CD14-positive monocyte (primary cell): Measurements from ENCODE around the gene CNTNAP5. TPM values are rescaled to one million over a fixed set of nuclear protein-coding genes. Genes with fewer than 3 reads are reported as not detected.

Experiments used
- DNase-seq, 3 donors: peaks; one replicate each; pipeline ENCODE4 v3.0.0-alpha.2; 2011 to 2022
- H2AFZ ChIP-seq: 2 replicates; pipeline ENCODE4 v1.6.0; 2012; ENCODE audit warnings: mild to moderate bottlenecking, low read depth, low read length, inconsistent platforms; ENCODE audit not compliant: insufficient read depth, poor library complexity, severe bottlenecking
- H3K27ac ChIP-seq, 2 donors: 1 replicate in 1 of 2; 2 replicates in 1 of 2; pipeline ENCODE4 v1.5.1; 2012 to 2013; ENCODE audit warnings: low read length in 2 of 2, control low read depth in 1 of 2, inconsistent platforms in 1 of 2, low read depth in 1 of 2, mild to moderate bottlenecking in 1 of 2
- H3K27me3 ChIP-seq, 2 donors: one replicate each; pipeline versions ENCODE4 v1.6.0 to v1.6.1; 2011 to 2013; ENCODE audit warnings: low read length in 2 of 2; ENCODE audit not compliant: control insufficient read depth in 2 of 2, insufficient read depth in 2 of 2
- H3K36me3 ChIP-seq, 2 donors: replicated peaks in 1 of 2; 1 replicate in 1 of 2; 2 replicates in 1 of 2; pipeline versions ENCODE4 v1.5.1 to v1.6.1; 2012 to 2013; ENCODE audit warnings: low read length in 2 of 2, control low read depth in 1 of 2, inconsistent platforms in 1 of 2, mild to moderate bottlenecking in 1 of 2; ENCODE audit not compliant: insufficient read depth in 2 of 2, control insufficient read depth in 1 of 2
- H3K4me1 ChIP-seq, 2 donors: 1 replicate in 1 of 2; 2 replicates in 1 of 2; pipeline versions ENCODE4 v1.5.1 to v1.6.1; 2012 to 2013; ENCODE audit warnings: low read length in 2 of 2, control low read depth in 1 of 2, inconsistent platforms in 1 of 2, mild to moderate bottlenecking in 1 of 2, moderate library complexity in 1 of 2; ENCODE audit not compliant: insufficient read depth in 2 of 2, control insufficient read depth in 1 of 2
- H3K4me2 ChIP-seq: replicated peaks from 2 replicates; pipeline ENCODE3; 2012; ENCODE audit warnings: low read length, moderate library complexity, mild to moderate bottlenecking; ENCODE audit not compliant: poor library complexity, severe bottlenecking; ENCODE audit errors: extremely low read depth
- H3K4me3 ChIP-seq, 3 experiments: fragments of 200-600 bp in 1 of 3; sonication (generic) in 1 of 3; replicated peaks in 1 of 3; 1 replicate in 2 of 3; 2 replicates in 1 of 3; pipeline ENCODE4 v1.5.1; 2011 to 2013; ENCODE audit warnings: low read length in 3 of 3, mild to moderate bottlenecking in 3 of 3, control low read depth in 2 of 3, low read depth in 2 of 3, inconsistent platforms in 1 of 3, moderate library complexity in 1 of 3
- H3K79me2 ChIP-seq: 2 replicates; pipeline ENCODE4 v1.6.0; 2012; ENCODE audit warnings: mild to moderate bottlenecking, control low read depth, inconsistent platforms, low read length, moderate library complexity; ENCODE audit not compliant: insufficient read depth
- H3K9ac ChIP-seq: 2 replicates; pipeline ENCODE4 v1.6.0; 2017; ENCODE audit warnings: low read length, mild to moderate bottlenecking; ENCODE audit not compliant: insufficient read depth, poor library complexity, severe bottlenecking
- H3K9me3 ChIP-seq, 2 donors: replicated peaks in 1 of 2; 1 replicate in 1 of 2; 2 replicates in 1 of 2; pipeline versions ENCODE4 v1.5.1 to v1.6.1; 2012 to 2013; ENCODE audit warnings: low read length in 2 of 2, control low read depth in 1 of 2; ENCODE audit not compliant: control insufficient read depth in 1 of 2, insufficient read depth in 1 of 2
- H4K20me1 ChIP-seq: 2 replicates; pipeline ENCODE4 v1.6.0; 2012; ENCODE audit warnings: mild to moderate bottlenecking, low read length, control low read depth, moderate library complexity; ENCODE audit not compliant: insufficient read depth
- H3K27ac Mint-ChIP-seq, 7 donors: one replicate each; pipeline ENCODE4 v1.8.0; 2020; ENCODE audit warnings: mild to moderate bottlenecking in 7 of 7, mixed read lengths in 7 of 7, moderate library complexity in 6 of 7, inconsistent platforms in 2 of 7
- H3K27me3 Mint-ChIP-seq, 3 donors: one replicate each; pipeline ENCODE4 v1.8.0; 2021 to 2022; ENCODE audit warnings: low read depth in 3 of 3, mild to moderate bottlenecking in 3 of 3, mixed read lengths in 3 of 3, moderate library complexity in 3 of 3, inconsistent platforms in 1 of 3
- H3K36me3 Mint-ChIP-seq, 2 donors: one replicate each; pipeline ENCODE4 v1.8.0; 2020; ENCODE audit warnings: mixed read lengths in 2 of 2, inconsistent platforms in 1 of 2, mild to moderate bottlenecking in 1 of 2
- H3K4me1 Mint-ChIP-seq: one replicate; pipeline ENCODE4 v1.8.0; 2020; ENCODE audit warnings: mild to moderate bottlenecking, mixed read lengths
- H3K4me3 Mint-ChIP-seq, 2 donors: one replicate each; pipeline ENCODE4 v1.8.0; 2020; ENCODE audit warnings: mild to moderate bottlenecking in 2 of 2, mixed read lengths in 2 of 2, moderate library complexity in 1 of 2
- H3K9me3 Mint-ChIP-seq, 7 donors: one replicate each; pipeline ENCODE4 v1.8.0; 2020 to 2022; ENCODE audit warnings: mixed read lengths in 7 of 7, mild to moderate bottlenecking in 6 of 7, moderate library complexity in 6 of 7, inconsistent platforms in 2 of 7
- WGBS: methylation state at CpG from one replicate; pipeline ENCODE4 v1.1.5; 2013; ENCODE audit warnings: missing lambda C conversion rate; ENCODE audit not compliant: insufficient coverage; 5-methylcytosine and 5-hydroxymethylcytosine counted together
- intact Hi-C, 2 donors: fragments of 100-400 bp; cut with micrococcal nuclease; formaldehyde crosslinking; loops; one replicate each; pipeline versions ENCODE4 v1.15.0 to v1.15.1; 2023
- polyA plus RNA-seq, 3 donors: library from polyadenylated mRNA; depleted of rRNA in 1 of 3; unstranded in 2 of 3; stranded (reverse) in 1 of 3; fragments of 300-500 nt in 2 of 3; fragments of >200 nt in 1 of 3; fragmentation: Illumina TruSeq in 2 of 3; gene quantifications; 1 replicate in 2 of 3; 2 replicates in 1 of 3; pipeline ENCODE4 v1.2.3, GENCODE V29; 2012 to 2021
- TF ChIP-seq, protein P1 (sequence below): fragments of 200-600 bp; IDR thresholded peaks from one replicate; pipeline ENCODE4 v1.8.0; 2022; ENCODE audit warnings: antibody characterized with exemption, mild to moderate bottlenecking

Gene CNTNAP5
- polyA plus RNA-seq, 3 donors = not detected

- Mint-ChIP-seq H3K9me3 (peaks cover 0 to 8% (median 2%) of the 10 kb centered on the region in 7 donors), H3K27me3 (no peaks in the 10 kb centered on the region), H3K4me3 (no peak overlapping the region), H3K4me1 (no peaks in the 10 kb centered on the region), H3K36me3 (no peaks in the 10 kb centered on the region), H3K27ac (no peak overlapping the region)
- no peaks in the 10 kb centered on the region for H4K20me1 ChIP-seq
- intact Hi-C loops = no loop called here
- no peak overlapping the region for H3K27ac ChIP-seq
- H3K79me2 ChIP-seq = no peaks in the 10 kb centered on the region
- peaks cover 0 to 3% of the 10 kb centered on the region in 2 donors for H3K9me3 ChIP-seq
- TF ChIP-seq, protein P1, sequence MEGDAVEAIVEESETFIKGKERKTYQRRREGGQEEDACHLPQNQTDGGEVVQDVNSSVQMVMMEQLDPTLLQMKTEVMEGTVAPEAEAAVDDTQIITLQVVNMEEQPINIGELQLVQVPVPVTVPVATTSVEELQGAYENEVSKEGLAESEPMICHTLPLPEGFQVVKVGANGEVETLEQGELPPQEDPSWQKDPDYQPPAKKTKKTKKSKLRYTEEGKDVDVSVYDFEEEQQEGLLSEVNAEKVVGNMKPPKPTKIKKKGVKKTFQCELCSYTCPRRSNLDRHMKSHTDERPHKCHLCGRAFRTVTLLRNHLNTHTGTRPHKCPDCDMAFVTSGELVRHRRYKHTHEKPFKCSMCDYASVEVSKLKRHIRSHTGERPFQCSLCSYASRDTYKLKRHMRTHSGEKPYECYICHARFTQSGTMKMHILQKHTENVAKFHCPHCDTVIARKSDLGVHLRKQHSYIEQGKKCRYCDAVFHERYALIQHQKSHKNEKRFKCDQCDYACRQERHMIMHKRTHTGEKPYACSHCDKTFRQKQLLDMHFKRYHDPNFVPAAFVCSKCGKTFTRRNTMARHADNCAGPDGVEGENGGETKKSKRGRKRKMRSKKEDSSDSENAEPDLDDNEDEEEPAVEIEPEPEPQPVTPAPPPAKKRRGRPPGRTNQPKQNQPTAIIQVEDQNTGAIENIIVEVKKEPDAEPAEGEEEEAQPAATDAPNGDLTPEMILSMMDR = no peak
- no peaks in the 10 kb centered on the region for H3K27me3 ChIP-seq
- no peaks in the 10 kb centered on the region for H3K36me3 ChIP-seq
- no peak overlapping the region for H3K9ac ChIP-seq
- H3K4me2 ChIP-seq = no peak overlapping the region
- DNase-seq = no peak
- no peaks in the 10 kb centered on the region for H3K4me1 ChIP-seq
- H2AFZ ChIP-seq = no peak overlapping the region
- WGBS = no CpG with 5 or more reads among the region's 2 CpGs
- no peak overlapping the region for H3K4me3 ChIP-seq
These were observed 23.6 kb downstream of the CNTNAP5 start for GRCh38 chr2:124048664-124049063.

- H3K4me3 Mint-ChIP-seq = no peak overlapping the region
- H3K4me1 ChIP-seq = no peaks in the 10 kb centered on the region
- TF ChIP-seq, protein P1 = no peak
- no peak overlapping the region for H3K4me3 ChIP-seq
- no peak overlapping the region for H3K4me2 ChIP-seq
- H4K20me1 ChIP-seq = no peaks in the 10 kb centered on the region
- no peaks in the 10 kb centered on the region for H3K27me3 Mint-ChIP-seq
- no peaks in the 10 kb centered on the region for H3K36me3 ChIP-seq
- no peak overlapping the region for H3K27ac Mint-ChIP-seq
- H3K27me3 ChIP-seq = no peaks in the 10 kb centered on the region
- H3K9ac ChIP-seq = no peak overlapping the region
- H3K9me3 ChIP-seq = peaks cover 0 to 3% of the 10 kb centered on the region in 2 donors
- H3K36me3 Mint-ChIP-seq = no peaks in the 10 kb centered on the region
- no peak overlapping the region for H3K27ac ChIP-seq
- DNase-seq = no peak
- intact Hi-C loops = no loop called here
- no peaks in the 10 kb centered on the region for H3K4me1 Mint-ChIP-seq
- no peaks in the 10 kb centered on the region for H3K79me2 ChIP-seq
- 80% methylated on average over 1 of the region's 4 CpGs for WGBS
- peaks cover 0 to 10% (median 0%) of the 10 kb centered on the region in 7 donors for H3K9me3 Mint-ChIP-seq
- no peak overlapping the region for H2AFZ ChIP-seq
These were observed 24.0 kb downstream of the CNTNAP5 start for GRCh38 chr2:124049136-124049535.
